Nasal cavity respiratory epithelium epithelial cell of viscerocranial mucosa (primary cell): ENCODE results near the gene POLA1. TPM values are rescaled to one million over a fixed set of nuclear protein-coding genes. Genes with fewer than 3 reads are reported as not detected.

ENCODE experiments used
- total RNA-seq: library from RNA; depleted of rRNA; stranded (reverse); fragments of >200 nt; gene quantifications from 2 replicates; pipeline ENCODE4 v1.2.3, GENCODE V29; 2014

The POLA1 gene, protein sequence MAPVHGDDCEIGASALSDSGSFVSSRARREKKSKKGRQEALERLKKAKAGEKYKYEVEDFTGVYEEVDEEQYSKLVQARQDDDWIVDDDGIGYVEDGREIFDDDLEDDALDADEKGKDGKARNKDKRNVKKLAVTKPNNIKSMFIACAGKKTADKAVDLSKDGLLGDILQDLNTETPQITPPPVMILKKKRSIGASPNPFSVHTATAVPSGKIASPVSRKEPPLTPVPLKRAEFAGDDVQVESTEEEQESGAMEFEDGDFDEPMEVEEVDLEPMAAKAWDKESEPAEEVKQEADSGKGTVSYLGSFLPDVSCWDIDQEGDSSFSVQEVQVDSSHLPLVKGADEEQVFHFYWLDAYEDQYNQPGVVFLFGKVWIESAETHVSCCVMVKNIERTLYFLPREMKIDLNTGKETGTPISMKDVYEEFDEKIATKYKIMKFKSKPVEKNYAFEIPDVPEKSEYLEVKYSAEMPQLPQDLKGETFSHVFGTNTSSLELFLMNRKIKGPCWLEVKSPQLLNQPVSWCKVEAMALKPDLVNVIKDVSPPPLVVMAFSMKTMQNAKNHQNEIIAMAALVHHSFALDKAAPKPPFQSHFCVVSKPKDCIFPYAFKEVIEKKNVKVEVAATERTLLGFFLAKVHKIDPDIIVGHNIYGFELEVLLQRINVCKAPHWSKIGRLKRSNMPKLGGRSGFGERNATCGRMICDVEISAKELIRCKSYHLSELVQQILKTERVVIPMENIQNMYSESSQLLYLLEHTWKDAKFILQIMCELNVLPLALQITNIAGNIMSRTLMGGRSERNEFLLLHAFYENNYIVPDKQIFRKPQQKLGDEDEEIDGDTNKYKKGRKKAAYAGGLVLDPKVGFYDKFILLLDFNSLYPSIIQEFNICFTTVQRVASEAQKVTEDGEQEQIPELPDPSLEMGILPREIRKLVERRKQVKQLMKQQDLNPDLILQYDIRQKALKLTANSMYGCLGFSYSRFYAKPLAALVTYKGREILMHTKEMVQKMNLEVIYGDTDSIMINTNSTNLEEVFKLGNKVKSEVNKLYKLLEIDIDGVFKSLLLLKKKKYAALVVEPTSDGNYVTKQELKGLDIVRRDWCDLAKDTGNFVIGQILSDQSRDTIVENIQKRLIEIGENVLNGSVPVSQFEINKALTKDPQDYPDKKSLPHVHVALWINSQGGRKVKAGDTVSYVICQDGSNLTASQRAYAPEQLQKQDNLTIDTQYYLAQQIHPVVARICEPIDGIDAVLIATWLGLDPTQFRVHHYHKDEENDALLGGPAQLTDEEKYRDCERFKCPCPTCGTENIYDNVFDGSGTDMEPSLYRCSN (N-terminal part only)
- 7.5 and 10.8 TPM in 2 replicates for total RNA-seq

GRCh38 chrX:24693453-24694202 lies at the start of gene POLA1:
Gene POLA1 (plus strand): TSS chrX:24693918. CDS start chrX:24693962, 44 bp downstream.

GRCh38 chrX:24647257-24648058 lies 46.3 kb upstream of the POLA1 start, which contains the start of gene PCYT1B:
Gene PCYT1B (minus strand): TSS chrX:24647347. CDS start chrX:24647105, 242 bp downstream.

DNA sequence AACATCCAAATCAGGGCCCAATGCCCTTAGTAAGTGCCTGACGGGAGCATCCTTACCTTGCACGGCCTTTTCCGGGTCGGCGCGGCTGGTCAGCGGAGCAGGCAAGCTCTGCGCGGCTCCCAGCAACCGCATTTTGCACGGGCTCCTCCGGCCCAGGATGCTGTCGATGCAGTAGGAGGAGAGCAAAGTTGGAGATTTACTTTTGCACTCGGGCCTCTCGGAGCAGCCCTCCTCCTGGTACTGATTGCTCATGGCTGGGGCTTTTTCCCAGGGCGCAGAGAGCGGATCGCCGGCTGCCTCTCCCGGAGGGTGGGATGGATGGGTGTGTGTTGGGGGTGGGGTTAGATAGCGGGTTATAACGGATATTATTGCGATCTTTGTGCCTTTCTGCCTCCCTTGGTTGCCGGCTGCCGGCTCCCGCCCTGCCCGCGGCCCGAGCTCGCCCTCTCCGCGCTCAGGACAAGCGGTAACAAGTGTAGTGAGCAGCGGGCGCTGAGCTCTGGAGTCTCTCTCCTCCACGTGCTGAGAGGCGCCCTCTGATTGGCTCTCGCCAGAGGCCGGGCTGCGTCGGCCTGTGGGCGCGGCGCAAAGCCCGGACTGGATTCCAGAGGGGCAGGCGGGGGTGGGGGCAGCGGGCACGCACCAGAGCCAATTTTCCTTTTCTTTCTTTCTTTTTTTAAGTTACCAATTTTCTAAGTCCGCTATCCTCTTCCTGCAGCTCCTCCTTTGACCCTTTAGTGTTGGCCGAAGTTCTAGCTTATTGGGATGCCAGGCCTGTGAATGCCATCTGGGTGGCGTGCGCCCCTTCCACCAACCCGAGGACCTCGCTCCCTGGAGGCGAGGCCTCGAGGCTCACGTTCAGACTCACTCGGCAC lies 322.0 kb downstream of the POLA1 start, which contains the start of gene ARX:
ARX (minus strand) TSS at position 480 of the 875 bp plus-strand sequence; CDS start at position 252, 228 bp downstream.

Other genes with a start within 250 kb of the POLA1 start
- gene PDK3, start 228.6 kb upstream of the POLA1 start, total RNA-seq = 5.1 and 12.5 TPM in 2 replicates
- gene PCYT1B, start 46.6 kb upstream of the POLA1 start, total RNA-seq = 0.21 and 0.34 TPM in 2 replicates